ENCODE results near the gene DCP1B.

The DCP1B gene

DNA sequence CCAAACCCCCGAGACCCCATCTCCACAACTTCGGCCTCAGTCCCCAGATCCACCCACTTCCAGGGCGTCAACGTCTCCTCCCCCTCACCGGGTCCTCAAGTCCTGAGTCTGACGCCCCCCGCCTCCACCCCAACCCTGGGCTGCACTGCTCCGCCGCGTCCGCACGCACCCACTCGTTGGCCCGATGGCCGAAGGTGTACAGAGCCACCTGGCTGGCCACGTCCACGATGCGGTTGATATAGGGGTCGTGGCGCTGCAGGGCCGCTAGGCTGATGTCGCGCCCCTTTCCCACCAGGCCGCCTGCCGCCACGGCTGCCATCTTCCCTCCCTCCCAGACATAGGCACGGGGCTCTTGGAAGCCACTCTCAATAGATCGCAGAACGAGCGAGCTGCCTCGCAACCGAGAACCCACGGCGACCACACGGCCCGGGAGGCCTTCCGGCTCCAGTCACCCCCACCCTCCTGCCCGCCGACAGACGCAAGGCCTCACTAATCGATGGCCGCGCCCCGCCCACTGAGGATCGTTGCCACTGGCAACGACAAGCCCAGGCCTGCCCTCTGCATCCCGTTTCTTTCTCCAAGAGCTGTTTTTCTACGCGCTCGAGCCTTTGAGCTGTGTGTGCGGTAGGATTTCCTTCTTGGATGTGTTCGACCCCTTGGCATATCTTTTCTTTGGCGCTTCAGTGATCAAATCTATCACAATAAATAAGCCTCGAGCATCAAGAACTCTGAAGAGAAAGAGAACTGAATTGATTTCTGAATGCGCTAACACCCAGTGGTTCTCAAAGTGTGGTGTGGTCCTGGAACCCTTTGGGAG, at the start of gene DCP1B:
TSS of gene DCP1B (minus strand) at position 345 of the 817 bp plus-strand sequence. CDS start at position 319, 26 bp downstream.
- peak; percentile 96 to 99 (median 97) for DNase-seq

DNA sequence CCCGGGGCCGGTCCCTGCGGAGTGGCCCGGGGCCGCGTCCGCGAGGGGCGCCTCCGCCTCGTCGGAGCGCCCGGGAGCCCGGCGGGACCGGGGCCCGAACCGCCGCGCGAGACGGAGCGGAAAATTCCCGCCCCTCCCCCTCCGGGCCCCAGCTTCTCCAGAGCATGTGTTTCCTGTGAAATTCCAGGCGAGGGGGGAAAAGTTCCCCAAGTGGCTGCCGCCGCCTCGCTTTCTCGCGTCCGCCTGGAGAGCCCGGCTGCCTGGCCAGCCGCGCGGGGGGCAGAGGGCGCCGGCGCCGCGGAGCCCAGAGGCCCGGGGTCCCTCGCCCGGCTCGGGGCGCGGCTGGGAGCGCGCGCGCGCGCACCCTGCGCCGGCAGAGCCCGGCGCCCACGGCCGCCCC, 49.4 kb upstream of the DCP1B start:
- peak in 2 of 3 experiments; percentile 67 to 73 for DNase-seq

- peak in 2 of 3 experiments; percentile 82 to 88 for DNase-seq
These were observed 48.8 kb upstream of the DCP1B start, which contains the start of gene CACNA1C for GRCh38 chr12:2052826-2053678. CACNA1C (plus strand) TSS chr12:2052987; CDS start chr12:2053563, 576 bp downstream.

- peak in 2 of 3 experiments; percentile 55 to 61 for DNase-seq
These were observed 47.7 kb upstream of the DCP1B start for GRCh38 chr12:2051700-2052621.

- no peak for DNase-seq
These were observed 45.6 kb upstream of the DCP1B start for GRCh38 chr12:2049604-2050540.

DNA sequence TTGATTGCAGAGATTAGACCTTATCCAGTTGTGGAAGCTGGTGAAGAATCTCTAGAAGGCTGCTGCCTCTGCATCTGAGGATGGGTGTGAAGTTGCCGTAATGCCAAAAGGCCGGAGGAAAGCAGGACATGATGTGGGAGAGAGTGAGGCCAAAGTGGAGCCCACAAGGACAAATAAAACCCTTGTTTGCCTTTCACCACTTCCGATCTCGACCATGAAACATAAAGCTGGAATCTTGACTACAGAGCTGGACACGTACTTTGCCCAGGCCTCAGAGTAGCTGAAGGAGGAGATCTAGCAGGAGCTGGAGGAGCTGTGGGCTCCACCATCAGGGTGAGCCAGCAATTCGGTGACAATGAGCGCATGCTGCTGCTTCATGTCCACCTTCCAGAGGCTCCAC, 43.5 kb upstream of the DCP1B start:
- DNase-seq, result no peak

GRCh38 chr12:2046957-2047356, 42.7 kb upstream of the DCP1B start:
- DNase-seq, result no peak

- DNase-seq, result no peak
These were observed 39.9 kb upstream of the DCP1B start for GRCh38 chr12:2044165-2044564.

GRCh38 chr12:2043054-2043453, 38.8 kb upstream of the DCP1B start:
- no peak for DNase-seq

GRCh38 chr12:2039034-2039433, 34.8 kb upstream of the DCP1B start:
- peak in 1 of 3 experiments; percentile 66 for DNase-seq

DNA sequence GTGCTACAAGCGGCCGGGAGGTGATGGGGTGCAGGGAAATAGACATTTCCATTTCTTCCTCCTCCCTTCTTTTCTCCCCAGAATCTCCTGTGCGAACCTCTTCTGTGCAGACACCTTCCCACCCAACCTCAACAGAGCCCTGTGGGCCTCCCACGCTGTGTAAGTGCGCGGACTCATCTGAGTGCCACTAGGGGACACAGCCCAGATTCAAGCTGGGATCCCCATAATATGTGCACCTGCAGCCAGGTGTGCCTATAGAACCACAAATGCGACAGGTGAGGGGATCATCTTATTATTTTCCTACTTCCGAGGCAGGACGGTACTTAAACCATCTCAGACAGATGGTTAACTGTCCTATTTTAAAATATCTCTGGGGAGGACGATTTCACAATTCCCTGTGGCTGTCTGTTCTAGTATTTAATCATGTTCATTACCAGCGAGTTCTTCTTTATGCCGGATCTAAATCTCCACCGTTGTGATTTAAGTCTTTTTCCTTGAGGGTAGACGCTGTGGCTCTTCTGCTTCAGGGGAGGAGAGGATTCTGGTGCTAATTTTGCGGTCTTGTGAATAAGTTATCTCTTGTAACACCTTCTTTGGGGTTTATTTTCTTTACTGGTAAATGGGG, 31.3 kb upstream of the DCP1B start:
- no peak for DNase-seq

DNA sequence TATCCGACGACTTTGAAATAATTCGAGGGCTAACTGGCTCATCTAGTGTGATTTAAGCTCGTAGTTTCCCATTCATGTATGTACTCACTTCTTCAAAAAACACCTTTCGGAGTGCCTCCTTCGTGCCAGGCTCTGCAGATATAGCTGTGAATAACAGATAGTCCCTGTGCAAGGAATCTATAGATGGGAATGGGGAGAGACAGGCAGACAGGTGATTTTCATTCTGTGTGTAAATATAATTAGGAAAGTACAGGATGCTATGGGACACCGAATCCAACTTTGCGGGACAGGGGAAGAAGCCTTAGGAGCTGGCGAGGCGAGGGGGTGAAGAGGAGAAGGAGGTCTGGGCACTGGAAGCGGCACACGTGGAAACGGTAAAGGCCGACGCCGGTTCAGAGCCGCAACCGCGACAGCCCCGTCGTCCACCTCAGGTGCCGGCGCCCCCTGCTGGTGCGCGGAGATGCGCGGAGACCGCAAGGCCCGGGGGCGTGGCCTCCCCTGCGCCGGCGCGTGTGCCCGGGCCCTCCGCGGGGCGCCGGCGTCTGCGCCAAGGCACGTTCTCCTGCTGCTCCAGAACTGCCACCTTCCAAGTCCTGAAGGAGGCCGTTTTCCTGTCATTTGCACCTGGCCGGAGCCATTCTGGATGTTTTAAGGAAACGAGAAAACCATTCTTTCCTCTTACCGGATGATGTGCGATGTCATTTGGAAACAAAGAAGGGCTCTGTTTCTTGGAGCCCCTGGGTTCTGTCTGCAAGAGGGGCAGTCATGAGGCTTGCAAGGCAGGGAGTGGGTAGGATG, 30.6 kb upstream of the DCP1B start:
- peak; percentile 92 to 94 (median 93) for DNase-seq

- no peak for DNase-seq
These were observed 28.2 kb upstream of the DCP1B start for GRCh38 chr12:2032506-2032905.

DNA sequence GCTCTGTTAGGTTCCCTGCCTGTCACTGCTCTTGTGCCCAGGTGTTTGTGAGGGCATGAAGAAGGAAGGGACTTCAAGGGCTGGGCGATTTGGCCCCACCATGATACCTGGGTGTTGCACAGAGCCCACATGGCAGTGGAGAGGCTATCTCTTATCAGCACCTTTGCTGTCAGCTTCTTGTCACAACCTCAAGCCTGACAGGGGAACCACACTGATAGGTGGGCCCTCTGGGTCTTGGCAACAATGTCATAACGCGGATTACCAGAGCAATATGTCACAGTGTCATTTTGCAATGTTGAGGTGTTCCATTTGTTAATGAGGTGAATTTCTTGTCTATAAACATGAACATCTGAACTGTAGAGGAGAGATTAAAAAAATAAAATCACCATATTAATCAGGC, 25.6 kb upstream of the DCP1B start:
- DNase-seq, result no peak

DNA sequence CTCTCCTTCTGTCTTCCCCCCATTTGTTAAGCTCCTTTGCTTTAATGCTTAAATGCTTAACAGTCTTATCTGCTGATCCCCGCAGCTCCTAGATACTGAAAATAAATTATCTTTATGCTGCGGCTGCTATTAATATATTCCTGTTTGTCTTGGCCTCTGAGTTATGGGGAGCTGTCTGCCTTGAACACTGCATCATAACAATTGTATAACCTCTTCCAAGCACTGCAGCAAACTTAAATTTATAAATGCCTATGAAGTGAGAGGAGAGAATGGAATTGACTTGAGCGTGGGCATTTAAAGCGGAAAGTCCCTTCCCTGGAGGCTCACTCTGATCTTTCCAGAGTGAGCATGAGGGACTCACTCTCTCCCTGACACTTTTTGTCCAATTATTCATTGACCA, 23.1 kb upstream of the DCP1B start:
- DNase-seq, result no peak

GRCh38 chr12:2023365-2023764, 19.1 kb upstream of the DCP1B start:
- DNase-seq, result peak in 2 of 3 experiments; percentile 12 to 57

DNA sequence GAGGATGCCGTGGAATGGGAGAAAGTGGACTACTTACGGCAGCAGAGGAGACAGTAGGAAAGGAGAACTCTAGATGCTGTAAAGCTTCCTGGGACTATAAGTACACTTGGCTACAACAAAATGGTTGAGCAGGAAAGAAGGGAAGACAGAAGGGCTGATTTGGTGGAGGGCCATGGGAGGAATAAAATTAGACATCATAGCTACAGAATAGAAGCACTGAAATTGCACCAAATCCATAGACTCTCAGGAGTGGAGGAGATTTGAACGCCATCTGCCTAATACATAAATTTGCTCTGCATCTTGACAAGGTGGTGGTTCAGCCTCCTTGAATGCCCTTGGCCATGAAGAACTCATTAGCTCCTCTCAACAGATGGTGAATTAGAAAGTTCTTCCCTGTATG, 16.3 kb upstream of the DCP1B start:
- DNase-seq, result no peak

DNA sequence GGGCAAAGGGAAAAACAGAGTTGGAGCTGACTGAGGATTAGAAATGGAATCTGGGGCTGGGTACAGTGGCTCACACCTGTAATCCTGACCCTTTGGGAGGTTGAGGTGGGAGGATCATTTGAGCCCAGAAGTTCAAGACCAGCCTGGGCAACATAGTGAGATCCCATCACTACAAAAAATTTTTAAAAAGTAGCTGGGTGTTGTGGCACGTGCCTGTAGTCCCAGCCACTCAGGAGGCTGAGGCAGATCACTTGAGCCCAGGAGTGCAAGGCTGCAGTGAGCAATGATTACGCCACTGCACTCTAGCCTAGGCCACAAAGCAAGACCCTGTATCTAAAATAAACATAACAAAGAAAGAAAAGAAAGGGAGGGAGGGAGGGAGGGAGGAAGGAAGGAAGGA, 14.9 kb upstream of the DCP1B start:
- DNase-seq, result no peak

DNA sequence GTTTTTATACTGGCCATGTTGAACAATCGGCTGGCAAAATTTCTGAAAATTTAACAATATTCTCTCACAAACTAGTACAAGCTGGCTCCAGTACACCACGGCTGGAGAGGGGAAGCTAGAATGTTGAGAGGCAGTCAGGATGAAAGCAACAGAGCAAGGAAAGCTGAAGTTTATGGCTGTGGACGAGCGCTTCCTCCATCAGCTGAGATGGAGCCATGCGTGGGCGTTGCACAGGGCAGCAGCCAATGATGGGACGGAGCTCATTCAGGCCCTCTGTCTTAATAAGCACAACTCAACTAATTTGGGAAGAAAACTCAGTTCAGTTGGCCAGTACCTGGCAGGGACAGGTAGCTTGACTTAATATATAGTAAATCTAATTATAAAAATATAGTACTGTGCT, 14.1 kb upstream of the DCP1B start:
- no peak for DNase-seq

All from NCI-H1417 (cell line).